H9 (cell line): Measurements from ENCODE around the gene TEKT3. TPM values are rescaled to one million over a fixed set of nuclear protein-coding genes. Genes with fewer than 3 reads are reported as not detected.

Experiments
- DNase-seq: peaks from one replicate; pipeline ENCODE4 v3.0.0-alpha.2; 2017
- H2AFZ ChIP-seq: one replicate; pipeline ENCODE4 v1.6.1; 2013; ENCODE audit warnings: mild to moderate bottlenecking, low read length, control low read depth, moderate library complexity
- H2AK5ac ChIP-seq: 2 replicates; pipeline ENCODE4 v1.6.1; 2013; ENCODE audit warnings: low read length, control low read depth, mixed read lengths; ENCODE audit not compliant: insufficient read length
- H2BK120ac ChIP-seq: one replicate; pipeline ENCODE4 v1.6.1; 2013; ENCODE audit warnings: low read depth, mild to moderate bottlenecking, low read length, control low read depth, inconsistent platforms; ENCODE audit not compliant: poor library complexity, severe bottlenecking
- H2BK12ac ChIP-seq: 2 replicates; pipeline ENCODE4 v1.6.1; 2013; ENCODE audit warnings: low read length, control low read depth, mixed read lengths, low read depth; ENCODE audit not compliant: insufficient read length
- H2BK15ac ChIP-seq: 2 replicates; pipeline ENCODE4 v1.6.1; 2013; ENCODE audit warnings: low read depth, low read length, control low read depth
- H2BK20ac ChIP-seq: one replicate; pipeline ENCODE4 v1.6.1; 2013; ENCODE audit warnings: low read depth, mild to moderate bottlenecking, low read length, control low read depth, inconsistent platforms; ENCODE audit not compliant: poor library complexity, severe bottlenecking
- H2BK5ac ChIP-seq: 2 replicates; pipeline ENCODE4 v1.6.1; 2013; ENCODE audit warnings: low read length, control low read depth, mixed read lengths; ENCODE audit not compliant: insufficient read length
- H3K14ac ChIP-seq: 2 replicates; pipeline ENCODE4 v1.6.1; 2013; ENCODE audit warnings: low read length, control low read depth; ENCODE audit not compliant: insufficient read depth
- H3K18ac ChIP-seq: 2 replicates; pipeline ENCODE4 v1.6.1; 2013; ENCODE audit warnings: low read depth, mild to moderate bottlenecking, mixed read lengths, low read length, control low read depth; ENCODE audit not compliant: insufficient read length
- H3K23ac ChIP-seq: 2 replicates; pipeline ENCODE4 v1.6.1; 2013; ENCODE audit warnings: low read length, control low read depth, mixed read lengths, low read depth; ENCODE audit not compliant: insufficient read length
- H3K23me2 ChIP-seq: 2 replicates; pipeline ENCODE4 v1.6.1; 2013; ENCODE audit warnings: low read depth, mild to moderate bottlenecking, mixed read lengths, low read length, control low read depth; ENCODE audit not compliant: insufficient read length, poor library complexity, severe bottlenecking
- H3K27ac ChIP-seq: 2 replicates; pipeline ENCODE4 v1.5.1; 2013; ENCODE audit warnings: low read length, control low read depth, mixed read lengths, low read depth; ENCODE audit not compliant: insufficient read length
- H3K27me3 ChIP-seq: 2 replicates; pipeline ENCODE4 v1.6.1; 2013; ENCODE audit warnings: low read length, control low read depth, inconsistent platforms; ENCODE audit not compliant: insufficient read depth
- H3K4ac ChIP-seq: 2 replicates; pipeline ENCODE4 v1.6.1; 2013; ENCODE audit warnings: low read depth, mild to moderate bottlenecking, control low read depth, inconsistent platforms, low read length, moderate library complexity
- H3K4me1 ChIP-seq: 2 replicates; pipeline ENCODE4 v1.6.1; 2013; ENCODE audit warnings: low read length, control low read depth, inconsistent platforms; ENCODE audit not compliant: insufficient read depth
- H3K4me2 ChIP-seq: 2 replicates; pipeline ENCODE4 v1.6.1; 2013; ENCODE audit warnings: low read length, control low read depth, mixed read lengths; ENCODE audit not compliant: insufficient read length, insufficient read depth
- H3K56ac ChIP-seq: 2 replicates; pipeline ENCODE4 v1.6.1; 2013; ENCODE audit warnings: low read depth, mild to moderate bottlenecking, mixed read lengths, low read length, control low read depth; ENCODE audit not compliant: insufficient read length
- H3K79me1 ChIP-seq: 2 replicates; pipeline ENCODE4 v1.6.1; 2013; ENCODE audit warnings: low read depth, mild to moderate bottlenecking, moderate library complexity, low read length, control low read depth, inconsistent platforms; ENCODE audit not compliant: insufficient read depth, poor library complexity, severe bottlenecking
- H3K79me2 ChIP-seq: 2 replicates; pipeline ENCODE4 v1.6.1; 2013; ENCODE audit warnings: low read length, control low read depth, inconsistent platforms; ENCODE audit not compliant: insufficient read depth
- H3K9ac ChIP-seq: 2 replicates; pipeline ENCODE4 v1.6.1; 2013; ENCODE audit warnings: low read length, control low read depth, mixed read lengths; ENCODE audit not compliant: insufficient read length; ENCODE audit errors: extremely low read depth
- H3K9me3 ChIP-seq: one replicate; pipeline ENCODE4 v1.6.1; 2013; ENCODE audit warnings: low read depth, low read length, inconsistent platforms; ENCODE audit not compliant: control insufficient read depth
- H3T11ph ChIP-seq: one replicate; pipeline ENCODE4 v1.6.1; 2013; ENCODE audit warnings: mild to moderate bottlenecking, low read length, control low read depth, inconsistent platforms
- H4K20me1 ChIP-seq: one replicate; pipeline ENCODE4 v1.6.1; 2013; ENCODE audit not compliant: control insufficient read depth, insufficient read length, insufficient read depth
- H4K5ac ChIP-seq: 2 replicates; pipeline ENCODE4 v1.6.1; 2013; ENCODE audit warnings: low read depth, mild to moderate bottlenecking, mixed read lengths, low read length, control low read depth; ENCODE audit not compliant: insufficient read length
- H4K8ac ChIP-seq: replicated peaks from 2 replicates; pipeline ENCODE4 v1.6.1; 2013; ENCODE audit warnings: low read length, control low read depth, mixed read lengths, low read depth; ENCODE audit not compliant: insufficient read length
- H4K91ac ChIP-seq: 2 replicates; pipeline ENCODE4 v1.6.1; 2013; ENCODE audit warnings: low read depth, mild to moderate bottlenecking, moderate library complexity, mixed read lengths, low read length, control low read depth; ENCODE audit not compliant: insufficient read length
- H3K27ac Mint-ChIP-seq, 3 experiments: 2 replicates in 2 of 3; 3 replicates in 1 of 3; pipeline ENCODE4 v1.8.0; 2020 to 2021; ENCODE audit warnings: mixed read lengths in 3 of 3, mild to moderate bottlenecking in 1 of 3, moderate library complexity in 1 of 3
- H3K27me3 Mint-ChIP-seq: 2 replicates; pipeline ENCODE4 v1.8.0; 2021; ENCODE audit warnings: low read depth, mild to moderate bottlenecking, moderate library complexity, mixed read lengths
- H3K36me3 Mint-ChIP-seq, 3 experiments: 2 replicates in 2 of 3; 3 replicates in 1 of 3; pipeline ENCODE4 v1.8.0; 2020 to 2021; ENCODE audit warnings: low read depth in 3 of 3, mixed read lengths in 3 of 3; ENCODE audit not compliant: insufficient read depth in 1 of 3
- H3K4me1 Mint-ChIP-seq, 2 experiments: 2 replicates each; pipeline ENCODE4 v1.8.0; 2020; ENCODE audit warnings: mixed read lengths in 2 of 2
- H3K4me3 Mint-ChIP-seq, 2 experiments: 2 replicates in 1 of 2; 3 replicates in 1 of 2; pipeline ENCODE4 v1.8.0; 2020 to 2021; ENCODE audit warnings: mild to moderate bottlenecking in 2 of 2, mixed read lengths in 2 of 2, moderate library complexity in 1 of 2
- H3K9me3 Mint-ChIP-seq, 2 experiments: 2 replicates in 1 of 2; 3 replicates in 1 of 2; pipeline ENCODE4 v1.8.0; 2020; ENCODE audit warnings: mild to moderate bottlenecking in 2 of 2, mixed read lengths in 2 of 2, moderate library complexity in 1 of 2
- CTCF ChIP-seq: fragments of 200-600 bp; sonication (generic); conservative IDR thresholded peaks from 3 replicates; pipeline ENCODE4 v1.8.0; 2021; ENCODE audit warnings: antibody characterized with exemption, mild to moderate bottlenecking
- WGBS: extraction: QIAGEN DNeasy Blood & Tissue Kit; methylation state at CpG from one replicate; pipeline ENCODE4 v1.1.7; 2013; ENCODE audit warnings: missing lambda C conversion rate, low lambda C conversion rate, mixed read lengths; ENCODE audit not compliant: insufficient read length; ENCODE audit errors: extremely low coverage; 5-methylcytosine and 5-hydroxymethylcytosine counted together
- total RNA-seq: library from RNA; stranded (reverse); gene quantifications from 2 replicates; pipeline ENCODE4 v1.2.1, GENCODE V29; 2021

The TEKT3 gene
- total RNA-seq, 1 experiment from 2014 or later = 0.42 TPM

GRCh38 chr17:15256689-15257088, 84.7 kb downstream of the TEKT3 start:
- no peaks in the 10 kb centered on the region for H3K79me2 ChIP-seq
- H3K27me3 Mint-ChIP-seq = peaks cover 66% of the 10 kb centered on the region
- no CpG with 5 or more reads among the region's 7 CpGs for WGBS

More at GRCh38 chr17:15256689-15257088, 84.7 kb downstream of the TEKT3 start:
- H2AFZ ChIP-seq = no peak overlapping the region
- H4K5ac ChIP-seq = no peak overlapping the region
- H3K4me1 Mint-ChIP-seq = peaks cover 11 to 19% of the 10 kb centered on the region in 2 experiments
- no peak overlapping the region for H2BK15ac ChIP-seq
- no peak overlapping the region for H3K4me3 Mint-ChIP-seq
- H4K91ac ChIP-seq = no peak overlapping the region
- no peak overlapping the region for H3K9ac ChIP-seq
- no peaks in the 10 kb centered on the region for H3K9me3 ChIP-seq
- H3K4me1 ChIP-seq = no peaks in the 10 kb centered on the region
- no peak for DNase-seq
- H3K56ac ChIP-seq = no peak overlapping the region
- no peaks in the 10 kb centered on the region for H3K79me1 ChIP-seq
- H2AK5ac ChIP-seq = no peak overlapping the region
- TF ChIP-seq CTCF = no peak
- peaks cover 27% of the 10 kb centered on the region for H3K27me3 ChIP-seq
- no peak overlapping the region for H3K14ac ChIP-seq
- H3K27ac ChIP-seq = no peak overlapping the region
- peaks cover 13% of the 10 kb centered on the region for H3K23me2 ChIP-seq
- H2BK5ac ChIP-seq = no peak overlapping the region
- no peak overlapping the region for H3K18ac ChIP-seq
- H2BK12ac ChIP-seq = no peak overlapping the region
- no peak overlapping the region for H2BK20ac ChIP-seq
- H2BK120ac ChIP-seq = no peak overlapping the region
- H3K9me3 Mint-ChIP-seq = no peaks in the 10 kb centered on the region
- no peaks in the 10 kb centered on the region for H4K20me1 ChIP-seq
- no peak overlapping the region for H3K23ac ChIP-seq
- H3K27ac Mint-ChIP-seq = no peak overlapping the region
- H3K36me3 Mint-ChIP-seq = no peaks in the 10 kb centered on the region; a peak in 1 of 7 replicates
- H4K8ac ChIP-seq = no peak overlapping the region
- H3T11ph ChIP-seq = no peak overlapping the region
- no peak overlapping the region for H3K4ac ChIP-seq
- no peak overlapping the region for H3K4me2 ChIP-seq
